Measurements from ENCODE around the gene SLC24A3.

The SLC24A3 gene

DNA sequence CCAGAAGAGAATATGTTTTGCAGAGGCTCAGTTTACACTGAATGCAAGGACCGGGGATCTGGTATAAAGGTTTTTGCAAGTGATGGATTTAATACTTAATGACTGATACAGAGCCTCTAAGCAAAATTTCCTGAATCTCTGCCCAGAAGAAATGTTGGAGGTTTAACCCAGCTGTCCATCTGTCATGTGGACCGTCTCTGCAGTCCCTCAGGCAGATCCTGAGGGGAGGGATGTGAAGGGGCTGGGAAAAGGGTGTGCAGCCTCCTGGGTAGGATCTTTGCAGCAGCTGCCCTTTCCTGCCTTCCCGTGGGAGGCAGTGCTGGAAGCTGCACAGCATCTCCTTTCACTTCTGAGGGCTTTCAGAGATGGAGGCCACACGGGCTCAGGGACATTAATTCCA, 207.0 kb downstream of the SLC24A3 start:
- TF ChIP-seq CTCF (IDR thresholded peaks at IDR 0.05; ENCODE audit: low read length, missing control alignments): no peak

DNA sequence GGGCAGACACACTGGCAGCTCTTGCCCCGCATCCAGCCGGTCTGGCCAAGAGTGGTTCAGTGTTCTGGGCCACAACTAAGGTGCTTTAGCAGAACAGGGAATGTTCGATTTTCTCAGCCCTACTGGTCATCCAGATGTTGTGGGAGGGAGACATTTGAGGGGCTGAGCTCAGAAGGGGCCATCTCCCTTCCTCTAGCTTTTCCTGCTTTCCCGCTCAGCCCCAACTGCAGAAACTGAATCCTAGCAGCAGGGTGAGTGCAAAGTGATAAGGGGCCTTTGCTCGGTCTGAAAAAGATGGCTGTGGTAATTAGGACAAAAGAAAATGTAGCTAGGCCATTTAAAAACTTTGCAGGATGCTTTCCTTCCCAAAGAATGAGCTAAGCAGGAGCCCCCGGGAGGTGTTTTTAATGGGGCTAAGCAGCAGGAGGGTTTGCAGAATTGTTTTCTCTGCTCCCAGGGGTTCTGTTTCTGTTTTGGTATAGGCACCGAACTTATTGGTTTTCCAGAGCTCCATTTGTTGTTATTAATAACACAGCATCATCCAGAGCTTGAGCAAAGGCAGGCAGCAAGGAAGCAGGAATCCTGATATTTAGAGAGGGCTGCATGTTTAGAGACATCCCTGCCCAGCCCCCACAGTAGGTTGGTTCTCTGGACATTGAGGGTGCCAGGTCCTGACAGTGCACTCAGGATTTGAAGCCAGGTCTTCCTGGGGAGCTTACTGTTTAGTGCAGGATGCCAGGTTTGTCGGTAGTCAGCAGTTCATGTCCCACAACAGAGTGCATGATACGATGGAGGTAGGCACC, 210.9 kb downstream of the SLC24A3 start:
- no peak for DNase-seq (ENCODE audit: low read depth)
- H3K4me3 ChIP-seq (replicated peaks; ENCODE audit: low read depth, low read length): no peak overlapping the region
- no peak for TF ChIP-seq CTCF (IDR thresholded peaks at IDR 0.05; ENCODE audit: low read length, missing control alignments)

More for the DNA sequence above, 207.0 kb downstream of the SLC24A3 start:
- no peak for DNase-seq (ENCODE audit: low read depth)
- no peak overlapping the region for H3K4me3 ChIP-seq (replicated peaks; ENCODE audit: low read depth, low read length)

GRCh38 chr20:19423900-19424620, 211.6 kb downstream of the SLC24A3 start:
- no peak overlapping the region for H3K4me3 ChIP-seq (replicated peaks; ENCODE audit: low read depth, low read length)
- no peak for DNase-seq (ENCODE audit: low read depth)
- no peak for TF ChIP-seq CTCF (IDR thresholded peaks at IDR 0.05; ENCODE audit: low read length, missing control alignments)

- no peak for DNase-seq (ENCODE audit: low read depth)
- no peak for TF ChIP-seq CTCF (IDR thresholded peaks at IDR 0.05; ENCODE audit: low read length, missing control alignments)
Measured at GRCh38 chr20:19426356-19426755, 213.9 kb downstream of the SLC24A3 start.

DNA sequence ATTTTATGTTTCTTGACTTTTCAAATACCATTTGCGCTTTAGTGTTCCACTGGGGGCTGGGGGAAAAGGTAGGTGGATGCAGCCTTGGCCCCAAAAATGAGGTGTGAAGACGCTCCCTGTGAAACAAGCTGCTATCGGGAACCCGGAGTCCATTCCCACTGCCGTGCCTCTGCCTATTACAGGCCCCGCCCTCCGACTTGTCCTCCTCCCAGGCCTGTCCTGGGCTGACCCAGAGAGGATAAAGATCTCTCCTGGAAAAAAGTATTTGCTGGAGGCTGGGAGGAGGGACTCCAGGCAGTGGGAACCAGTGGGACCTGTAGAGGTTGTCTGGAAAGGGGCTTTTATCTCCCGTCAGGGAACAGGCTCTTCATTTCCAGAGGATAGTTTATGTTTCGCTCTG, 215.0 kb downstream of the SLC24A3 start:
- TF ChIP-seq CTCF (IDR thresholded peaks at IDR 0.05; ENCODE audit: low read length, missing control alignments): no peak
- H3K4me3 ChIP-seq (replicated peaks; ENCODE audit: low read depth, low read length): no peak overlapping the region
- no peak for DNase-seq (ENCODE audit: low read depth)

More at GRCh38 chr20:19426356-19426755, 213.9 kb downstream of the SLC24A3 start:
- H3K4me3 ChIP-seq (replicated peaks; ENCODE audit: low read depth, low read length): no peak overlapping the region

- H3K4me3 ChIP-seq (replicated peaks; ENCODE audit: low read depth, low read length): no peak overlapping the region
- no peak for DNase-seq (ENCODE audit: low read depth)
- TF ChIP-seq CTCF (IDR thresholded peaks at IDR 0.05; ENCODE audit: low read length, missing control alignments): no peak
Measured at GRCh38 chr20:19427913-19428312, 215.5 kb downstream of the SLC24A3 start.

All from fibroblast of pulmonary artery (primary cell).